Stimulated activated naive CD8-positive, alpha-beta T cell treated with anti-CD3 and anti-CD28 coated beads, Interleukin-15, Interleukin-2, amounts not matched to agents 100 ng/mL and 50 ng/mL, for 24 hours (primary cell): ENCODE results near the gene PTOV1.

Experiments
- H3K27ac Mint-ChIP-seq: one replicate; pipeline ENCODE4 v1.8.0; 2021; ENCODE audit warnings: mild to moderate bottlenecking, mixed read lengths
- H3K27me3 Mint-ChIP-seq: one replicate; pipeline ENCODE4 v1.8.0; 2021; ENCODE audit warnings: mixed read lengths
- H3K36me3 Mint-ChIP-seq: one replicate; pipeline ENCODE4 v1.8.0; 2021; ENCODE audit warnings: low read depth, mixed read lengths
- H3K4me1 Mint-ChIP-seq: one replicate; pipeline ENCODE4 v1.8.0; 2021; ENCODE audit warnings: low read depth, mixed read lengths
- H3K4me3 Mint-ChIP-seq: one replicate; pipeline ENCODE4 v1.8.0; 2021; ENCODE audit warnings: mild to moderate bottlenecking, mixed read lengths
- H3K9me3 Mint-ChIP-seq: one replicate; pipeline ENCODE4 v1.8.0; 2021; ENCODE audit warnings: mixed read lengths

PTOV1 gene

DNA sequence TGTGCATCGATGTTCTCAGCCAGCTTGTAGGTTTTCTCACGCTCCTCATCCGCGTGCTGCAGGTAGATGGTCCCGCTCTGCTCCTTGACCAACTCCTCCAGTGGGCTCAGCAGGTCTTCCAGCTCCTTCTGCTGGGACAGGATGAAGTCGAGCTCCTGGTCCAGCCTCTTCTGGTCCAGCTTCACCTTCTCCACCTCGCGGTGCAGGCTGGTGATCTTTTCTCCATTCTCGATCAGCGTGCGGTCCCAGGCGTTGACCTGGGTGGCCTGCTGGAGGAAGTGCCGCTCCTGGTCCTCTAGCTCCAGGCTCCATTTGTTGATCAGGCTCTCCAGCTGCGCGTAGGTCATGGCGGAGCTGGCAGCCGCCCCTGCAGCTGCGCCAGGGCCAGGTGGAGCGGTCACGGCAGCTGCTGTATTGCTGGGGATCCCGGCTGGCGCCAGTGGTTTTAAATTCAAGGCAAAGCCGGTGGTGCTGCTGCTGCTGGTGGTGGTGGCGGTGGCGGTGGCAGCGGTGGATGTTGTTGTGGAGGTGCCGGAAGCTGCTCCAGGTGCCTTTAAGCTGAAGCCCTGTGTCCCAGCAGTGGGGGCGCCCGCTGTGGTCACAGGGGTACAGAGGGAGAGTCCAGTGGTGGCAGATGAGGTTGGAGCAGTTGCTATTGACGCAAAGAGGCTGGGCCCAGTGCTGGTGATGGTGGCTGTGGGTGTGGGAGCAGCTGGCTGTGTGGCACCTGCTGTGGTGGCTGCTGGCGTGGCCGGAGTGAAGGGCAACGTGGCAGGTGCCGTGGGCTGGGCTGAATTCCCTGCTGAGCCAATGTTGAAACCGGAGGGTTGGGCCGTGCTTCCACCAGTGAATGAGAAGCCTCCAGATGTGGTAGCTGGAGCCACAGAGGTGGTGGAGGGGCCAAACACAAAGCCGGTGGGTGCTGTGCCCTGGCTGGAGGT, 57.8 kb downstream of the PTOV1 start:
- Mint-ChIP-seq H3K36me3 (peaks cover 61% of the 10 kb centered on the region), H3K4me1 (peaks cover 82% of the 10 kb centered on the region), H3K27ac (no peak overlapping the region), H3K27me3 (no peaks in the 10 kb centered on the region), H3K4me3 (no peak overlapping the region), H3K9me3 (no peaks in the 10 kb centered on the region)

DNA sequence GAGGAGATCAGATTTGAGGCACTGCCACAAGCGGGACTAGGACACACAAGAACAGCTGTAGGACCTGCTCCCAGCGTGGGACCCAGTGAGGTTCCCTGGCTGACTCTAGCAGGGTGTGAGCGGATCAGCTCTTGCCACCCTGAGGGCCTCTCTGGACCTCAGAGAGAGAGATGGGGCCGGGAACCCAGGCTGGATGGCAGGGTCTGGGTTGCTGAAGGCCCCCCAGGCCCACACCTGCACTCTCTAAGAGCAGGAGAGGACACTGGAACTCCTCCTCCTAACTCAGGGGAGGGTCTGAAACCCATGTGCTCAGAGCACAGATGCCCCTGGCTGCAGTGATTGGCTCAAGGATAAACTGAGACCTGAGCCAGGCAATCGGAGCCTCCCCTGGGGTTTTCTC, 59.2 kb downstream of the PTOV1 start:
- H3K4me1 Mint-ChIP-seq = peaks cover 83% of the 10 kb centered on the region

More for the DNA sequence above, 59.2 kb downstream of the PTOV1 start:
- Mint-ChIP-seq H3K36me3 (peaks cover 71% of the 10 kb centered on the region), H3K4me3 (no peak overlapping the region), H3K27ac (no peak overlapping the region), H3K9me3 (no peaks in the 10 kb centered on the region), H3K27me3 (no peaks in the 10 kb centered on the region)
